Adrenal gland (tissue), 5 donors: Measurements from ENCODE around the gene HRH2.

Experiments used
- CTCF ChIP-seq, 6 experiments: fragments of 450-650 bp in 4 of 6; fragments of 200-600 bp in 2 of 6; sonication (generic) in 1 of 6; IDR thresholded peaks; 1 replicate in 5 of 6; 2 replicates in 1 of 6; pipeline versions ENCODE4 v1.5.1 to v1.8.0; 2016 to 2021; ENCODE audit warnings: antibody characterized with exemption in 6 of 6, mild to moderate bottlenecking in 2 of 6, moderate library complexity in 1 of 6
- POLR2A ChIP-seq, 2 donors: fragments of 450-650 bp; IDR thresholded peaks; one replicate each; pipeline ENCODE4 v1.6.1; 2017; ENCODE audit warnings: antibody characterized with exemption in 2 of 2, mild to moderate bottlenecking in 2 of 2, moderate library complexity in 1 of 2
- donor health status: DM: no; HTN: no; CAD: no.

GRCh38 chr5:175610381-175610780 is 47.5 kb upstream of the HRH2 start:
- TF ChIP-seq POLR2A (IDR thresholded peaks at IDR 0.05) = no peak
- no peak for TF ChIP-seq CTCF (IDR thresholded peaks at IDR 0.05)
